HepG2 (cell line): ENCODE results near the gene ITIH3. TPM values are rescaled to one million over a fixed set of nuclear protein-coding genes. Genes with fewer than 3 reads are reported as not detected.

Source experiments
- ASH2L ChIP-seq: fragments of 300-600, 200-600 bp; sonication (generic); IDR thresholded peaks from 2 replicates; pipeline ENCODE4 v1.7.0; 2017; ENCODE audit warnings: low read depth, mild to moderate bottlenecking, moderate library complexity, mixed read lengths, low read length; ENCODE audit not compliant: insufficient read length
- ELF1 ChIP-seq: sonication (generic); formaldehyde crosslinking; IDR thresholded peaks from 2 replicates; pipeline ENCODE4 v1.4.0; 2020; ENCODE audit warnings: missing genetic modification reagents
- KLF9 ChIP-seq: IDR thresholded peaks from 2 replicates; pipeline ENCODE4 v1.6.1; 2016; ENCODE audit warnings: low read depth
- NFKBIZ ChIP-seq: IDR thresholded peaks from 2 replicates; pipeline ENCODE4 v1.6.1; 2018; ENCODE audit warnings: missing genetic modification reagents, missing compliant biosample characterization
- NR2F2 ChIP-seq: IDR thresholded peaks from 2 replicates; pipeline ENCODE4 v1.6.1; 2012; ENCODE audit warnings: low read depth, inconsistent platforms, borderline replicate concordance
- PHF5A ChIP-seq: IDR thresholded peaks from one replicate; pipeline ENCODE4 v1.6.1; 2018; ENCODE audit warnings: low read depth, missing genetic modification reagents; ENCODE audit not compliant: unreplicated experiment
- POLR2A ChIP-seq, 2 experiments: IDR thresholded peaks; 2 replicates each; pipeline ENCODE4 v1.6.1; 2011; ENCODE audit warnings: low read depth in 2 of 2, low read length in 2 of 2, mild to moderate bottlenecking in 1 of 2, moderate library complexity in 1 of 2; ENCODE audit not compliant: insufficient read depth in 1 of 2
- SOX13 ChIP-seq, 3 experiments: fragments of 450-650 bp in 1 of 3; sonication (generic) in 1 of 3; formaldehyde crosslinking in 1 of 3; IDR thresholded peaks in 2 of 3; conservative IDR thresholded peaks in 1 of 3; 2 replicates each; pipeline versions ENCODE4 v1.5.0 to v1.6.1; 2016 to 2020; ENCODE audit warnings: antibody characterized with exemption in 1 of 3, mild to moderate bottlenecking in 1 of 3, missing compliant biosample characterization in 1 of 3, missing genetic modification reagents in 1 of 3, moderate library complexity in 1 of 3
- TOPORS ChIP-seq: sonication (generic); formaldehyde crosslinking; IDR thresholded peaks from 2 replicates; pipeline ENCODE4 v1.8.0; 2023; ENCODE audit warnings: mild to moderate bottlenecking, missing genetic modification reagents
- ZNF205 ChIP-seq: IDR thresholded peaks from 2 replicates; pipeline ENCODE4 v1.6.1; 2018; ENCODE audit warnings: missing biosample characterization, missing genetic modification reagents
- ZNF337 ChIP-seq: sonication (generic); formaldehyde crosslinking; IDR thresholded peaks from 2 replicates; pipeline ENCODE4 v1.5.1; 2020; ENCODE audit warnings: missing genetic modification reagents, low read depth, mild to moderate bottlenecking, borderline replicate concordance
- ZNF33B ChIP-seq: sonication (generic); formaldehyde crosslinking; IDR thresholded peaks from 2 replicates; pipeline ENCODE4 v1.5.1; 2020; ENCODE audit warnings: mild to moderate bottlenecking, missing genetic modification reagents
- polyA plus RNA-seq, 8 experiments: library from polyadenylated mRNA; depleted of rRNA in 3 of 8; stranded (reverse) in 7 of 8; unstranded in 1 of 8; fragments of >200 nt; fragmentation: Illumina TruSeq in 4 of 8; extraction: Trizol in 4 of 8; gene quantifications; 2 replicates each; pipeline versions ENCODE4 v1.2.1 to v1.2.3, GENCODE V29; 2011 to 2016; ENCODE audit warnings: low read depth in 4 of 8, missing spikeins in 1 of 8, mixed read lengths in 1 of 8; ENCODE audit not compliant: insufficient read depth in 1 of 8
- total RNA-seq, 5 experiments: library from RNA; depleted of rRNA; stranded (reverse); fragments of >200 nt; fragmentation: Illumina TruSeq; extraction: Trizol; gene quantifications; 2 replicates each; pipeline ENCODE4 v1.2.3, GENCODE V29; 2016; ENCODE audit warnings: low read depth in 1 of 5
- TF ChIP-seq, protein P1 (sequence below): IDR thresholded peaks from 2 replicates; pipeline ENCODE4 v1.6.1; 2016; ENCODE audit warnings: mild to moderate bottlenecking
- TF ChIP-seq, protein P2 (sequence below): sonication (generic); formaldehyde crosslinking; IDR thresholded peaks from 2 replicates; pipeline ENCODE4 v1.4.0; 2020; ENCODE audit warnings: missing genetic modification reagents, mild to moderate bottlenecking, borderline replicate concordance
- TF ChIP-seq, protein P3 (sequence below): sonication (generic); formaldehyde crosslinking; IDR thresholded peaks from 2 replicates; pipeline ENCODE4 v1.4.0; 2020; ENCODE audit warnings: missing genetic modification reagents
- TF ChIP-seq, protein P4 (sequence below): sonication (generic); formaldehyde crosslinking; conservative IDR thresholded peaks from 2 replicates; pipeline ENCODE4 v1.8.1; 2023; ENCODE audit warnings: missing genetic modification reagents
- TF ChIP-seq, protein P5 (sequence below): IDR thresholded peaks from 2 replicates; pipeline ENCODE4 v1.6.1; 2016

The ITIH3 gene
- total and polyA plus RNA-seq, 2 of the 13 experiments (the other 11 are each of a cell fraction or from before 2014, with no cell fraction given) = 105 to 632 TPM

DNA sequence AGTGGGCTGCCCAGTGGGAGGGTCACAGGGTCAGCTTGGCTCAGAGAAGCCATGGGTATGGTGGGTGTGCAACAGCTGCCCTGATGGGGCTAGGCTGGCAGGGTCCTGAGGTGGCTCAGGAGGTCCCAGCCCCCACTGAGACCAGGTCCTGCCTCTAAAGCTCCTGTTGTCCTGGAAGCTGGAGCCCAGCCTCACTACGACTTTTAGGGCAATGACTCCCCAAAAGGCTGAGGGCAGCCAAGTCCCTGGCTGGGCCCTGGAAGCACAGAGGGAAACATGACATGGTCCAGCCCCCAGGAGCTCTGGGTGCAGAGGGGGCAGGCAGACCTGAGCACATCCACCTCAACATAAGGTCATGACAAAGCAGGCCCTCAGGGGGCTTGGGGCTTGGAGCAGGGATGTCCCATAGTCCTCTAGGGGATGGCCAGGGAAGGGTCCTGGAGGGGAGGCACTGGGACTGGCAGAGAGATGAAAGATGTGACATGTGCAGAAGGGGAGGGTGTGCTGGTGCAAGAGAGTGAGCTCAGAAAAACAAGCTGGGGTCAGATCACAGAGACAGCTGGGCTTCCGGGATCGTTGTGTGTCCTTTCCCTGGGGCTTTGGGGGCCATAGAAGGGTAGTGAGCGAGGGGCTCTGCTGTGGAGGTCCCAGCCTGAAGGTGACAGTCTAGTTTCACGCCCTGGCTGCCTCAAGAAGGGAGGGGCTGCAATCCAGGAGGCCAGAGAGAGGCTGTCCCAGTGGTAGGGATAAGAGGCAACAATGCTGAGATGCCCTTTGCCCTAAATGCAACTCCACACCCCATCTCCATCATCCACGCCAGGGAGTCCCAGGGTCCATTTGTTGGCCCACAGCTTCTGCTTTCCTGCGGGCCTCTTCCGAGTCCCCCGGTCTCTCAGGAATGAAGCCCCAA is 639 bp upstream of the ITIH3 start (continued):
- no peak for TF ChIP-seq SOX13 (IDR thresholded peaks at IDR 0.05)
- TF ChIP-seq SOX13 (CRISPR knock-in tag; conservative IDR thresholded peaks at IDR 0.05 in 1 of 2, IDR thresholded peaks at IDR 0.05 in 1 of 2) = no peak
- TF ChIP-seq ELF1 (CRISPR knock-in tag) = peak; percentile 66
- no peak for TF ChIP-seq KLF9 (CRISPR knock-in tag)
- 0 out of 2 replicates have a peak, but pooled peaks have one; percentile 27 for TF ChIP-seq ZNF337
- TF ChIP-seq NR2F2 = no peak
- TF ChIP-seq PHF5A (CRISPR knock-in tag) = no peak
- no peak for TF ChIP-seq TOPORS (CRISPR knock-in tag)
- TF ChIP-seq, protein P1, sequence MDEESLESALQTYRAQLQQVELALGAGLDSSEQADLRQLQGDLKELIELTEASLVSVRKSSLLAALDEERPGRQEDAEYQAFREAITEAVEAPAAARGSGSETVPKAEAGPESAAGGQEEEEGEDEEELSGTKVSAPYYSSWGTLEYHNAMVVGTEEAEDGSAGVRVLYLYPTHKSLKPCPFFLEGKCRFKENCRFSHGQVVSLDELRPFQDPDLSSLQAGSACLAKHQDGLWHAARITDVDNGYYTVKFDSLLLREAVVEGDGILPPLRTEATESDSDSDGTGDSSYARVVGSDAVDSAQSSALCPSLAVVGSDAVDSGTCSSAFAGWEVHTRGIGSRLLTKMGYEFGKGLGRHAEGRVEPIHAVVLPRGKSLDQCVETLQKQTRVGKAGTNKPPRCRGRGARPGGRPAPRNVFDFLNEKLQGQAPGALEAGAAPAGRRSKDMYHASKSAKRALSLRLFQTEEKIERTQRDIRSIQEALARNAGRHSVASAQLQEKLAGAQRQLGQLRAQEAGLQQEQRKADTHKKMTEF = no peak
- TF ChIP-seq, protein P2, sequence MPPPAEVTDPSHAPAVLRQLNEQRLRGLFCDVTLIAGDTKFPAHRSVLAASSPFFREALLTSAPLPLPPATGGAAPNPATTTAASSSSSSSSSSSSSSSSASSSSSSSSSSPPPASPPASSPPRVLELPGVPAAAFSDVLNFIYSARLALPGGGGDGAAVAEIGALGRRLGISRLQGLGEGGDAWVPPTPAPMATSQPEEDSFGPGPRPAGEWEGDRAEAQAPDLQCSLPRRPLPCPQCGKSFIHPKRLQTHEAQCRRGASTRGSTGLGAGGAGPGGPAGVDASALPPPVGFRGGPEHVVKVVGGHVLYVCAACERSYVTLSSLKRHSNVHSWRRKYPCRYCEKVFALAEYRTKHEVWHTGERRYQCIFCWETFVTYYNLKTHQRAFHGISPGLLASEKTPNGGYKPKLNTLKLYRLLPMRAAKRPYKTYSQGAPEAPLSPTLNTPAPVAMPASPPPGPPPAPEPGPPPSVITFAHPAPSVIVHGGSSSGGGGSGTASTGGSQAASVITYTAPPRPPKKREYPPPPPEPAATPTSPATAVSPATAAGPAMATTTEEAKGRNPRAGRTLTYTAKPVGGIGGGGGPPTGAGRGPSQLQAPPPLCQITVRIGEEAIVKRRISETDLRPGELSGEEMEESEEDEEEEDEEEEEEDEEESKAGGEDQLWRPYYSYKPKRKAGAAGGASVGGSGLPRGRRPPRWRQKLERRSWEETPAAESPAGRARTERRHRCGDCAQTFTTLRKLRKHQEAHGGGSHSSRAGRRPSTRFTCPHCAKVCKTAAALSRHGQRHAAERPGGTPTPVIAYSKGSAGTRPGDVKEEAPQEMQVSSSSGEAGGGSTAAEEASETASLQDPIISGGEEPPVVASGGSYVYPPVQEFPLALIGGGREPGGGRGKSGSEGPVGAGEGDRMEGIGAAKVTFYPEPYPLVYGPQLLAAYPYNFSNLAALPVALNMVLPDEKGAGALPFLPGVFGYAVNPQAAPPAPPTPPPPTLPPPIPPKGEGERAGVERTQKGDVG = no peak
- no peak for TF ChIP-seq POLR2A (IDR thresholded peaks at IDR 0.05; ENCODE audit: insufficient read depth in 1 of 2, low read depth in 2 of 2, low read length in 2 of 2)
- TF ChIP-seq ZNF33B (CRISPR knock-in tag) = no peak
- TF ChIP-seq ZNF205 (CRISPR knock-in tag) = no peak
- TF ChIP-seq NFKBIZ (CRISPR knock-in tag) = no peak
- TF ChIP-seq, protein P3, sequence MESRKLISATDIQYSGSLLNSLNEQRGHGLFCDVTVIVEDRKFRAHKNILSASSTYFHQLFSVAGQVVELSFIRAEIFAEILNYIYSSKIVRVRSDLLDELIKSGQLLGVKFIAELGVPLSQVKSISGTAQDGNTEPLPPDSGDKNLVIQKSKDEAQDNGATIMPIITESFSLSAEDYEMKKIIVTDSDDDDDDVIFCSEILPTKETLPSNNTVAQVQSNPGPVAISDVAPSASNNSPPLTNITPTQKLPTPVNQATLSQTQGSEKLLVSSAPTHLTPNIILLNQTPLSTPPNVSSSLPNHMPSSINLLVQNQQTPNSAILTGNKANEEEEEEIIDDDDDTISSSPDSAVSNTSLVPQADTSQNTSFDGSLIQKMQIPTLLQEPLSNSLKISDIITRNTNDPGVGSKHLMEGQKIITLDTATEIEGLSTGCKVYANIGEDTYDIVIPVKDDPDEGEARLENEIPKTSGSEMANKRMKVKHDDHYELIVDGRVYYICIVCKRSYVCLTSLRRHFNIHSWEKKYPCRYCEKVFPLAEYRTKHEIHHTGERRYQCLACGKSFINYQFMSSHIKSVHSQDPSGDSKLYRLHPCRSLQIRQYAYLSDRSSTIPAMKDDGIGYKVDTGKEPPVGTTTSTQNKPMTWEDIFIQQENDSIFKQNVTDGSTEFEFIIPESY (CRISPR knock-in tag) = no peak
- no peak for TF ChIP-seq ASH2L
- TF ChIP-seq, protein P4, sequence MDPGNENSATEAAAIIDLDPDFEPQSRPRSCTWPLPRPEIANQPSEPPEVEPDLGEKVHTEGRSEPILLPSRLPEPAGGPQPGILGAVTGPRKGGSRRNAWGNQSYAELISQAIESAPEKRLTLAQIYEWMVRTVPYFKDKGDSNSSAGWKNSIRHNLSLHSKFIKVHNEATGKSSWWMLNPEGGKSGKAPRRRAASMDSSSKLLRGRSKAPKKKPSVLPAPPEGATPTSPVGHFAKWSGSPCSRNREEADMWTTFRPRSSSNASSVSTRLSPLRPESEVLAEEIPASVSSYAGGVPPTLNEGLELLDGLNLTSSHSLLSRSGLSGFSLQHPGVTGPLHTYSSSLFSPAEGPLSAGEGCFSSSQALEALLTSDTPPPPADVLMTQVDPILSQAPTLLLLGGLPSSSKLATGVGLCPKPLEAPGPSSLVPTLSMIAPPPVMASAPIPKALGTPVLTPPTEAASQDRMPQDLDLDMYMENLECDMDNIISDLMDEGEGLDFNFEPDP (CRISPR knock-in tag) = no peak
- TF ChIP-seq, protein P5, sequence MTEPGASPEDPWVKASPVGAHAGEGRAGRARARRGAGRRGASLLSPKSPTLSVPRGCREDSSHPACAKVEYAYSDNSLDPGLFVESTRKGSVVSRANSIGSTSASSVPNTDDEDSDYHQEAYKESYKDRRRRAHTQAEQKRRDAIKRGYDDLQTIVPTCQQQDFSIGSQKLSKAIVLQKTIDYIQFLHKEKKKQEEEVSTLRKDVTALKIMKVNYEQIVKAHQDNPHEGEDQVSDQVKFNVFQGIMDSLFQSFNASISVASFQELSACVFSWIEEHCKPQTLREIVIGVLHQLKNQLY (CRISPR knock-in tag) = no peak
